HepG2 (cell line): ENCODE data around the gene DPT. TPM values are rescaled to one million over a fixed set of nuclear protein-coding genes. Genes with fewer than 3 reads are reported as not detected.

ENCODE experiments used
- ATAC-seq: fragments of 200-7000 bp; cut with Tn5 transposase; 3 replicates; pipeline ENCODE4 v1.9.1; 2020; ENCODE audit warnings: mild to moderate bottlenecking, moderate library complexity
- BruUV-seq: library from RNA; stranded (reverse); fragments of 400-500 nt; replicated peaks from 2 replicates; lab custom pipeline; 2021; lab: Mats Ljungman, UMichigan
- CTCF ChIA-PET: fragments of 300-600 bp; formaldehyde crosslinking; extraction: SDS; loops from one replicate; lab custom pipeline; 2021; ENCODE audit warnings: low total read pairs, inconsistent platforms, low intra/inter-chr PET ratio; lab: Yijun Ruan, JAX
- POLR2A ChIA-PET: fragments of 350-600 bp; sonication (Branson Sonifier 250); formaldehyde crosslinking; loops from one replicate; lab custom pipeline; 2020; ENCODE audit warnings: antibody characterized with exemption, inconsistent platforms; lab: Yijun Ruan, JAX
- DNase-seq: peaks from one replicate; pipeline ENCODE4 v3.0.0-alpha.2; 2015; ENCODE audit warnings: low spot score
- FAIRE-seq: peaks from 3 replicates; lab custom pipeline; 2011; peaks lifted over from hg19 to GRCh38; lab: Jason Lieb, UNC
- H2AFZ ChIP-seq: one replicate; pipeline ENCODE4 v1.6.1; 2011; ENCODE audit warnings: low read length, inconsistent platforms
- H3K27ac ChIP-seq: fragments of 300-600 bp; 3 replicates; pipeline ENCODE4 v1.8.0; 2011; ENCODE audit warnings: mixed run types, mild to moderate bottlenecking, mixed read lengths, low read length, inconsistent platforms; ENCODE audit not compliant: insufficient read depth; ENCODE audit errors: extremely low read length
- H3K27me3 ChIP-seq, 2 experiments: fragments of 200-600 bp in 1 of 2; 2 replicates in 1 of 2; 3 replicates in 1 of 2; pipeline versions ENCODE4 v1.6.0 to v1.8.0; 2011; ENCODE audit warnings: low read length in 2 of 2, mild to moderate bottlenecking in 2 of 2, moderate library complexity in 2 of 2, inconsistent platforms in 1 of 2; ENCODE audit not compliant: insufficient read depth in 2 of 2, control insufficient read depth in 1 of 2
- H3K36me3 ChIP-seq, 2 experiments: fragments of 200-600 bp in 1 of 2; replicated peaks in 1 of 2; 2 replicates in 1 of 2; 3 replicates in 1 of 2; pipeline versions ENCODE4 v1.5.1 to v1.8.0; 2011; ENCODE audit warnings: low read length in 2 of 2, inconsistent platforms in 1 of 2; ENCODE audit not compliant: insufficient read depth in 2 of 2, control insufficient read depth in 1 of 2
- H3K4me1 ChIP-seq: 2 replicates; pipeline ENCODE4 v1.5.1; 2012; ENCODE audit warnings: low read length, inconsistent platforms; ENCODE audit not compliant: insufficient read depth
- H3K4me2 ChIP-seq: 2 replicates; pipeline ENCODE4 v1.6.0; 2011; ENCODE audit warnings: low read depth, low read length, inconsistent platforms
- H3K4me3 ChIP-seq, 3 experiments: fragments of 200-600 bp in 1 of 3; sonication (generic), shearing (Covaris generic) in 1 of 3; replicated peaks in 1 of 3; 2 replicates each; pipeline ENCODE4 v1.5.1; 2011 to 2016; ENCODE audit warnings: low read length in 3 of 3, inconsistent platforms in 2 of 3, low read depth in 2 of 3, mild to moderate bottlenecking in 2 of 3, control low read depth in 1 of 3, mixed read lengths in 1 of 3; ENCODE audit not compliant: insufficient read depth in 1 of 3
- H3K79me2 ChIP-seq: one replicate; pipeline ENCODE4 v1.6.1; 2011; ENCODE audit warnings: low read length, inconsistent platforms; ENCODE audit not compliant: insufficient read depth
- H3K9ac ChIP-seq: 2 replicates; pipeline ENCODE4 v1.6.0; 2011; ENCODE audit warnings: mild to moderate bottlenecking, low read depth, low read length, inconsistent platforms; ENCODE audit not compliant: insufficient read depth
- H3K9me3 ChIP-seq: 2 replicates; pipeline ENCODE4 v1.5.1; 2012; ENCODE audit warnings: mild to moderate bottlenecking, low read length
- H4K20me1 ChIP-seq: 2 replicates; pipeline ENCODE4 v1.6.0; 2011; ENCODE audit warnings: inconsistent platforms, mild to moderate bottlenecking, low read length, moderate library complexity; ENCODE audit not compliant: insufficient read depth
- CREB1 ChIP-seq, 2 experiments: fragments of 450-650 bp in 1 of 2; IDR thresholded peaks; 2 replicates each; pipeline ENCODE4 v1.6.1; 2016 to 2017; ENCODE audit warnings: control low read depth in 1 of 2, mild to moderate bottlenecking in 1 of 2, missing compliant biosample characterization in 1 of 2, missing genetic modification characterization in 1 of 2
- GPN1 ChIP-seq: sonication (generic); formaldehyde crosslinking; IDR thresholded peaks from 2 replicates; pipeline ENCODE4 v1.5.1; 2020; ENCODE audit warnings: missing genetic modification reagents, borderline replicate concordance
- HOXA3 ChIP-seq: sonication (generic); formaldehyde crosslinking; IDR thresholded peaks from 2 replicates; pipeline ENCODE4 v1.5.0; 2020; ENCODE audit warnings: missing genetic modification reagents
- HOXA7 ChIP-seq: sonication (generic); formaldehyde crosslinking; IDR thresholded peaks from 2 replicates; pipeline ENCODE4 v1.8.1; 2022; ENCODE audit warnings: mild to moderate bottlenecking, missing genetic modification reagents, moderate library complexity
- KLF16 ChIP-seq, 2 experiments: sonication (generic) in 1 of 2; formaldehyde crosslinking in 1 of 2; IDR thresholded peaks; 2 replicates each; pipeline versions ENCODE4 v1.6.1 to v1.8.0; 2016 to 2023; ENCODE audit warnings: missing genetic modification reagents in 2 of 2, missing compliant biosample characterization in 1 of 2
- MEF2D ChIP-seq: sonication (generic); formaldehyde crosslinking; IDR thresholded peaks from 2 replicates; pipeline ENCODE4 v1.5.1; 2020; ENCODE audit warnings: mild to moderate bottlenecking, missing genetic modification reagents
- MXI1 ChIP-seq: IDR thresholded peaks from 3 replicates; pipeline ENCODE4 v1.6.1; 2012; ENCODE audit warnings: low read depth, low read length, inconsistent platforms, borderline replicate concordance
- NCOA2 ChIP-seq: sonication (generic); formaldehyde crosslinking; IDR thresholded peaks from 2 replicates; pipeline ENCODE4 v1.8.0; 2022; ENCODE audit warnings: inconsistent platforms
- NFIB ChIP-seq: sonication (generic); formaldehyde crosslinking; IDR thresholded peaks from 2 replicates; pipeline ENCODE4 v1.9.0; 2021; ENCODE audit warnings: missing genetic modification reagents, mild to moderate bottlenecking, borderline replicate concordance
- PAWR ChIP-seq: sonication (generic); formaldehyde crosslinking; IDR thresholded peaks from 2 replicates; pipeline ENCODE4 v1.4.0; 2020; ENCODE audit warnings: missing genetic modification reagents, mild to moderate bottlenecking, borderline replicate concordance
- PITX1 ChIP-seq: sonication (generic); formaldehyde crosslinking; IDR thresholded peaks from 2 replicates; pipeline ENCODE4 v1.5.1; 2020; ENCODE audit warnings: mild to moderate bottlenecking, missing genetic modification reagents
- RARA ChIP-seq: IDR thresholded peaks from 2 replicates; pipeline ENCODE4 v1.6.1; 2016; ENCODE audit warnings: missing genetic modification reagents, missing compliant biosample characterization
- SATB2 ChIP-seq: sonication (generic); formaldehyde crosslinking; IDR thresholded peaks from 2 replicates; pipeline ENCODE4 v1.5.0; 2020; ENCODE audit warnings: missing genetic modification reagents
- TBL1XR1 ChIP-seq: fragments of 150-350 bp; IDR thresholded peaks from 2 replicates; pipeline ENCODE4 v1.6.1; 2014; ENCODE audit warnings: borderline replicate concordance, low read length; ENCODE audit not compliant: partially characterized antibody
- TFDP2 ChIP-seq: sonication (generic); formaldehyde crosslinking; IDR thresholded peaks from 2 replicates; pipeline ENCODE4 v1.4.0; 2020; ENCODE audit warnings: missing genetic modification reagents
- ZKSCAN1 ChIP-seq: fragments of 150-350 bp; IDR thresholded peaks from 2 replicates; pipeline ENCODE4 v1.6.1; 2014; ENCODE audit warnings: low read length
- ZNF383 ChIP-seq: sonication (generic); formaldehyde crosslinking; IDR thresholded peaks from 2 replicates; pipeline ENCODE4 v1.4.0; 2020; ENCODE audit warnings: missing genetic modification reagents, mild to moderate bottlenecking, borderline replicate concordance
- ZNF543 ChIP-seq: sonication (generic); formaldehyde crosslinking; IDR thresholded peaks from 2 replicates; pipeline ENCODE4 v1.4.0; 2020; ENCODE audit warnings: mild to moderate bottlenecking, missing genetic modification reagents
- ZNF563 ChIP-seq: sonication (generic); formaldehyde crosslinking; IDR thresholded peaks from 2 replicates; pipeline ENCODE4 v1.8.0; 2022; ENCODE audit warnings: mild to moderate bottlenecking, moderate library complexity, missing genetic modification reagents
- ZNF704 ChIP-seq: sonication (generic); formaldehyde crosslinking; IDR thresholded peaks from 2 replicates; pipeline ENCODE4 v1.8.1; 2023; ENCODE audit warnings: mild to moderate bottlenecking, inconsistent platforms, moderate library complexity, missing genetic modification reagents, borderline replicate concordance
- ZNF784 ChIP-seq: sonication (generic); formaldehyde crosslinking; IDR thresholded peaks from 2 replicates; pipeline ENCODE4 v1.5.1; 2020; ENCODE audit warnings: missing genetic modification reagents, mild to moderate bottlenecking, borderline replicate concordance
- ZNF788 ChIP-seq: sonication (generic); formaldehyde crosslinking; IDR thresholded peaks from 2 replicates; pipeline ENCODE4 v1.5.0; 2020; ENCODE audit warnings: mild to moderate bottlenecking, missing genetic modification reagents, borderline replicate concordance
- WGBS: methylation state at CpG from one replicate; pipeline ENCODE4 v1.1.6; 2017; ENCODE audit warnings: low lambda C conversion rate; 5-methylcytosine and 5-hydroxymethylcytosine counted together
- in situ Hi-C: cut with HindIII; loops from 2 replicates; pipeline ENCODE4 v1.10.0; 2017; ENCODE audit warnings: low pct_unique_long_range_greater_than_20kb; ENCODE audit not compliant: extremely low pct_ligation_motif_present
- intact Hi-C: fragments of 100-400 bp; cut with micrococcal nuclease; formaldehyde crosslinking; loops from one replicate; pipeline ENCODE4 v1.10.0; 2022; ENCODE audit not compliant: unreplicated experiment
- polyA plus RNA-seq, 8 experiments: library from polyadenylated mRNA; depleted of rRNA in 3 of 8; stranded (reverse) in 7 of 8; unstranded in 1 of 8; fragments of >200 nt; fragmentation: Illumina TruSeq in 4 of 8; extraction: Trizol in 4 of 8; gene quantifications; 2 replicates each; pipeline versions ENCODE4 v1.2.1 to v1.2.3, GENCODE V29; 2011 to 2016; ENCODE audit warnings: low read depth in 4 of 8, missing spikeins in 1 of 8, mixed read lengths in 1 of 8; ENCODE audit not compliant: insufficient read depth in 1 of 8
- total RNA-seq, 5 experiments: library from RNA; depleted of rRNA; stranded (reverse); fragments of >200 nt; fragmentation: Illumina TruSeq; extraction: Trizol; gene quantifications; 2 replicates each; pipeline ENCODE4 v1.2.3, GENCODE V29; 2016; ENCODE audit warnings: low read depth in 1 of 5

The DPT gene
- total and polyA plus RNA-seq, 2 of the 13 experiments (the other 11 are each of a cell fraction or from before 2014, with no cell fraction given): 0.04 TPM; not detected in 1

- TF ChIP-seq TFDP2: no peak
- TF ChIP-seq ZNF563: no peak
- no peak for TF ChIP-seq PAWR (CRISPR knock-in tag)
- TF ChIP-seq ZKSCAN1: no peak
- TF ChIP-seq ZNF788 (CRISPR knock-in tag): no peak
- no peak for TF ChIP-seq KLF16 (CRISPR knock-in tag; IDR thresholded peaks at IDR 0.05)
- TF ChIP-seq PITX1: no peak
- TF ChIP-seq ZNF543 (CRISPR knock-in tag): no peak
- no peak for TF ChIP-seq HOXA3 (CRISPR knock-in tag)
- no peak for TF ChIP-seq ZNF704 (CRISPR knock-in tag)
- no peak for TF ChIP-seq TBL1XR1
Measured at GRCh38 chr1:168760781-168761180, 31.8 kb upstream of the DPT start (continued).

GRCh38 chr1:168760241-168760640 lies 31.2 kb upstream of the DPT start:
- Histone ChIP-seq H3K79me2 (no peaks in the 10 kb centered on the region), H3K27me3 (no peaks in the 10 kb centered on the region; a peak in 2 of 5 replicates), H2AFZ (no peak overlapping the region), H3K36me3 (no peaks in the 10 kb centered on the region), H3K27ac (no peak overlapping the region), H4K20me1 (no peaks in the 10 kb centered on the region), H3K4me1 (peaks cover 29% of the 10 kb centered on the region; the same call in 1 of the 2 replicates), H3K9ac (no peak overlapping the region), H3K9me3 (no peaks in the 10 kb centered on the region), H3K4me3 (no peak overlapping the region), H3K4me2 (no peak overlapping the region)
- intact Hi-C loops: no loop called here
- FAIRE-seq (no peak), DNase-seq (no peak), ATAC-seq (no peak)
- ChIA-PET POLR2A (no interaction called here), CTCF (no interaction called here)
- BruUV-seq: no TSS peak
- WGBS: 57% methylated on average over 2 of the region's 2 CpGs
- in situ Hi-C loops: no loop called here
- TF ChIP-seq SATB2 (CRISPR knock-in tag) (no peak), RARA (CRISPR knock-in tag) (no peak), MEF2D (CRISPR knock-in tag) (no peak), ZNF784 (no peak), GPN1 (CRISPR knock-in tag) (no peak), ZNF383 (CRISPR knock-in tag) (no peak), NCOA2 (CRISPR knock-in tag) (no peak), NFIB (CRISPR knock-in tag) (no peak), HOXA7 (CRISPR knock-in tag) (no peak), MXI1 (no peak), CREB1 (IDR thresholded peaks at IDR 0.05) (no peak), CREB1 (CRISPR knock-in tag; IDR thresholded peaks at IDR 0.05) (no peak)
